Middle frontal gyrus (tissue), 1 donor: ENCODE data around the gene HOXD11.

Source experiments
- DNase-seq: peaks from one replicate; pipeline ENCODE4 v3.0.0-alpha.2; 2015; ENCODE audit warnings: low spot score; ENCODE audit errors: extremely low spot score

The HOXD11 gene

GRCh38 chr2:176106581-176107539 lies at the start of gene HOXD11:
HOXD11 (plus strand) TSS chr2:176107280; CDS start chr2:176107356, 76 bp downstream.
- DNase-seq: no peak

- DNase-seq: no peak
Observed at GRCh38 chr2:176063958-176064357, 43.1 kb upstream of the HOXD11 start.

GRCh38 chr2:176066645-176067588 lies 40.2 kb upstream of the HOXD11 start:
- DNase-seq: no peak

- no peak for DNase-seq
Observed at GRCh38 chr2:176067589-176068418, 39.3 kb upstream of the HOXD11 start.

- no peak for DNase-seq
Observed at GRCh38 chr2:176068419-176068832, 38.7 kb upstream of the HOXD11 start.

GRCh38 chr2:176071330-176072291 lies 35.5 kb upstream of the HOXD11 start:
- no peak for DNase-seq

- DNase-seq: no peak
Observed at GRCh38 chr2:176072292-176072669, 34.8 kb upstream of the HOXD11 start.

- no peak for DNase-seq
Observed at GRCh38 chr2:176072951-176073904, 33.9 kb upstream of the HOXD11 start.

- DNase-seq: no peak
Observed at GRCh38 chr2:176074919-176075425, 32.1 kb upstream of the HOXD11 start.

GRCh38 chr2:176075481-176075880 lies 31.6 kb upstream of the HOXD11 start:
- DNase-seq: no peak

GRCh38 chr2:176076063-176076462 lies 31.0 kb upstream of the HOXD11 start:
- no peak for DNase-seq

GRCh38 chr2:176076796-176077195 lies 30.3 kb upstream of the HOXD11 start:
- no peak for DNase-seq

GRCh38 chr2:176078541-176079284 lies 28.4 kb upstream of the HOXD11 start:
- no peak for DNase-seq

- no peak for DNase-seq
Observed at GRCh38 chr2:176079285-176079830, 27.7 kb upstream of the HOXD11 start.

GRCh38 chr2:176079831-176080539 lies 27.1 kb upstream of the HOXD11 start:
- DNase-seq: no peak

- no peak for DNase-seq
Observed at GRCh38 chr2:176080540-176081375, 26.3 kb upstream of the HOXD11 start.
